ENCODE data around the gene TMTC1. TPM values are rescaled to one million over a fixed set of nuclear protein-coding genes. Genes with fewer than 3 reads are reported as not detected.

Gene TMTC1
- total RNA-seq, 2 experiments from 2014 or later = not detected

GRCh38 chr12:29719381-29719780, 64.4 kb downstream of the TMTC1 start:
- Mint-ChIP-seq H3K36me3 (ENCODE audit: low read depth) (no peaks in the 10 kb centered on the region), H3K27ac (no peak overlapping the region), H3K4me3 (no peak overlapping the region), H3K4me1 (ENCODE audit: low read depth) (no peaks in the 10 kb centered on the region), H3K9me3 (no peaks in the 10 kb centered on the region), H3K27me3 (no peaks in the 10 kb centered on the region)
- no peaks in the 10 kb centered on the region for H3K36me3 ChIP-seq (ENCODE audit: insufficient read depth, low read length)
- H3K4me1 ChIP-seq (ENCODE audit: insufficient read depth, low read length) = no peaks in the 10 kb centered on the region
- no peak overlapping the region for H3K27ac ChIP-seq (ENCODE audit: low read depth in 1 of 2, low read length in 2 of 2)
- ATAC-seq (ENCODE audit: poor library complexity) (no peak), DNase-seq (no peak)
- H3K27me3 ChIP-seq (ENCODE audit: control insufficient read depth in 1 of 2, insufficient read depth in 2 of 2, low read length in 2 of 2) = no peaks in the 10 kb centered on the region
- no peak for TF ChIP-seq CTCF (IDR thresholded peaks at IDR 0.05)
- H3K9me3 ChIP-seq (ENCODE audit: control insufficient read depth in 1 of 2, insufficient read depth in 1 of 2, low read length in 2 of 2) = no peaks in the 10 kb centered on the region
- intact Hi-C loops (cut with DNase I, micrococcal nuclease) = no loop called here
- H3K4me3 ChIP-seq (ENCODE audit: low read length) = no peak overlapping the region
- ChIA-PET CTCF (interaction anchor here (0.8 kb wide), 1 partner anchor 15 kb away, joined by 3 read pairs; no protein-coding TSS in a partner anchor), POLR2A (no interaction called here)

GRCh38 chr12:29717540-29718100, 66.1 kb downstream of the TMTC1 start:
- POLR2A ChIA-PET = no interaction called here
- intact Hi-C loops (cut with DNase I, micrococcal nuclease) = no loop called here
- H3K27me3 ChIP-seq (ENCODE audit: control insufficient read depth in 1 of 2, insufficient read depth in 2 of 2, low read length in 2 of 2) = no peaks in the 10 kb centered on the region
- H3K27ac Mint-ChIP-seq = no peak overlapping the region
- H3K9me3 ChIP-seq (ENCODE audit: control insufficient read depth in 1 of 2, insufficient read depth in 1 of 2, low read length in 2 of 2) = no peaks in the 10 kb centered on the region
- CTCF ChIA-PET = no interaction called here
- TF ChIP-seq CTCF (IDR thresholded peaks at IDR 0.05) = no peak
- DNase-seq (no peak), ATAC-seq (ENCODE audit: poor library complexity) (no peak)
- H3K27ac ChIP-seq (ENCODE audit: low read depth in 1 of 2, low read length in 2 of 2) = no peak overlapping the region
- H3K4me1 Mint-ChIP-seq (ENCODE audit: low read depth) = no peaks in the 10 kb centered on the region
- no peaks in the 10 kb centered on the region for H3K27me3 Mint-ChIP-seq
- H3K4me3 Mint-ChIP-seq = no peak overlapping the region
- H3K4me1 ChIP-seq (ENCODE audit: insufficient read depth, low read length) = no peaks in the 10 kb centered on the region
- no peaks in the 10 kb centered on the region for H3K9me3 Mint-ChIP-seq
- no peak overlapping the region for H3K4me3 ChIP-seq (ENCODE audit: low read length)
- no peaks in the 10 kb centered on the region for H3K36me3 Mint-ChIP-seq (ENCODE audit: low read depth)
- H3K36me3 ChIP-seq (ENCODE audit: insufficient read depth, low read length) = no peaks in the 10 kb centered on the region

- Mint-ChIP-seq H3K27me3 (peaks cover 4% of the 10 kb centered on the region), H3K27ac (no peak overlapping the region), H3K4me1 (ENCODE audit: low read depth) (no peaks in the 10 kb centered on the region), H3K36me3 (ENCODE audit: low read depth) (no peaks in the 10 kb centered on the region), H3K9me3 (no peaks in the 10 kb centered on the region), H3K4me3 (no peak overlapping the region)
- ATAC-seq (ENCODE audit: poor library complexity) (no peak), DNase-seq (no peak)
- TF ChIP-seq CTCF (IDR thresholded peaks at IDR 0.05) = no peak
- intact Hi-C loops (cut with DNase I, micrococcal nuclease) = no loop called here
- no peaks in the 10 kb centered on the region for H3K36me3 ChIP-seq (ENCODE audit: insufficient read depth, low read length)
- no peak overlapping the region for H3K27ac ChIP-seq (ENCODE audit: low read depth in 1 of 2, low read length in 2 of 2)
- CTCF ChIA-PET = no interaction called here
- H3K27me3 ChIP-seq (ENCODE audit: control insufficient read depth in 1 of 2, insufficient read depth in 2 of 2, low read length in 2 of 2) = no peaks in the 10 kb centered on the region
- H3K4me1 ChIP-seq (ENCODE audit: insufficient read depth, low read length) = no peaks in the 10 kb centered on the region
- no peaks in the 10 kb centered on the region for H3K9me3 ChIP-seq (ENCODE audit: control insufficient read depth in 1 of 2, insufficient read depth in 1 of 2, low read length in 2 of 2)
- POLR2A ChIA-PET = no interaction called here
- H3K4me3 ChIP-seq (ENCODE audit: low read length) = no peak overlapping the region
Measured at GRCh38 chr12:29714966-29715365, 68.8 kb downstream of the TMTC1 start.

Data from CD4-positive, alpha-beta T cell (primary cell).